ENCODE results near the gene STXBP2. TPM values are rescaled to one million over a fixed set of nuclear protein-coding genes. Genes with fewer than 3 reads are reported as not detected.

Gene STXBP2
- total RNA-seq, 1 donor from 2014 or later, result 83.4 TPM

DNA sequence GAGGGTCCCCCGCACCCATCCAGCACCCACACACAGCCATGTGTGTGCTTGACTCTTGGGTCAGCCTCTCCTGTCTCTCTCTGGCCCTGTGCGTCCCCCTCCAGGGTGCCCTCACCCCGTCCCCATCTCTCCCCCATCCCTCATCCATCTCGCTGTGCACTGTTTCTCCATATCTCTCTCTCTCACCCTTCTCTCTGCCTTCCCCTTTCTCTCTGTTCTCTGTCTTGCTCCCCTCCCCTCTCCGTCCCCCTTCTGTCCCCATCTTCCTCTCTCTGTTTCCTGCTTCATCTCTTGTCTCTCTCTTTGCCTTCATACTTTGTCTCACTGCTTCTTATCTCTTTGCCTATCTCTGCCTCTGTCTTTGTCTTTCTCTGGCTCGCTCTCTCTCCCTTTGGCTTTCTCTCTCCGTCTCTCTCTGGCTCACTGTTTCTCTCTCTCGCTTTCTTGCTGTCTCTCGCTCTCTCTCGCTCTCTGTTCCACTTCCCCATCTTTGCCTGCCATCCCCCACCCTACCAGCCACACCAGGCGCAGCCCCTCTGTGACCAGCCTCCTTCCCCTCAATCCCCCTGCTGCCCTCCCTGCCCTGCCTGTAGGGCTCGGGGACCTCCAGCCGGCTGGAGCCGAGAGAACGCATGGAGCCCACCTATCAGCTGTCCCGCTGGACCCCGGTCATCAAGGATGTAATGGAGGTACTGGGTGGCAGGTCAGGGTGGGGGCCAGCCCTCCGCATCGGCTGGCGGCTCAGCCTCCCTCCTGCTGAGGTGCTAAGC, 8.9 kb downstream of the STXBP2 start:
- no peak for DNase-seq
- Mint-ChIP-seq H3K36me3 (ENCODE audit: low read depth) (peaks cover 29% of the 10 kb centered on the region), H3K4me1 (no peaks in the 10 kb centered on the region), H3K27me3 (peaks cover 2% of the 10 kb centered on the region), H3K4me3 (no peak overlapping the region), H3K27ac (no peak overlapping the region), H3K9me3 (no peaks in the 10 kb centered on the region)
- intact Hi-C loops (cut with micrococcal nuclease), result no loop called here

DNA sequence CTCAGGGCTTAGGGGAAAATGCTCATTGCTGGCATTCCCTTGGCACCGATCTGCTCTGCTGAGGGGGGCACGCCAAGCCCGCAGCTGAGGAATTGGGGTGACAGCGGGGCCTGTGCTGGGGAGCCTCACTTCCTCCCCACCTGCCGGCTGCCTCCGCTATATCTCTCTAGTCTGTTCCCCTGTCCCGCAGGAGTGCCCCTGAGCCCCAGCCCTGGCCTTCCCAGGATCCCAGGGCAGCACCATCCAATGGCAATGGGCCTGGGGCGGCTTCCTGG, 9.5 kb downstream of the STXBP2 start:
- peaks cover 2% of the 10 kb centered on the region for H3K27me3 Mint-ChIP-seq
- no peak overlapping the region for H3K27ac Mint-ChIP-seq
- DNase-seq, result no peak
- intact Hi-C loops (cut with micrococcal nuclease), result no loop called here
- peaks cover 29% of the 10 kb centered on the region for H3K36me3 Mint-ChIP-seq (ENCODE audit: low read depth)
- H3K4me1 Mint-ChIP-seq, result no peaks in the 10 kb centered on the region
- no peak overlapping the region for H3K4me3 Mint-ChIP-seq
- H3K9me3 Mint-ChIP-seq, result no peaks in the 10 kb centered on the region

DNA sequence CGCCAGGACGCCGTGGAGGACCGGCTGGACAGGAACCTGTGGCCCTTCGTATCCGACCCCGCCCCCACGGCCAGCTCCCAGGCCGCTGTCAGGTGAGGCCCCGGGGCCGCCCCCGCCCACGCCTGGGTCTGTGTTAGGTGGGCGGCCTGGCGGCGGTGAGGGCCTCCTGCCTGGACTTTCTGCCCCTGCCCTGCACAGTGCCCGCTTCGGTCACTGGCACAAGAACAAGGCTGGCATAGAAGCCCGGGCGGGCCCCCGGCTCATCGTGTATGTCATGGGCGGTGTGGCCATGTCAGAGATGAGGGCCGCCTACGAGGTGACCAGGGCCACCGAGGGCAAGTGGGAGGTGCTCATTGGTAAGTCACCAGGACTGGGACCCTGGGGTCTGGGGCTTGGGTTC, 10.2 kb downstream of the STXBP2 start:
- Mint-ChIP-seq H3K4me3 (no peak overlapping the region), H3K27me3 (peaks cover 2% of the 10 kb centered on the region), H3K27ac (no peak overlapping the region), H3K9me3 (no peaks in the 10 kb centered on the region), H3K36me3 (ENCODE audit: low read depth) (peaks cover 29% of the 10 kb centered on the region), H3K4me1 (peaks cover 3% of the 10 kb centered on the region)
- no peak for DNase-seq
- intact Hi-C loops (cut with micrococcal nuclease), result no loop called here

DNA sequence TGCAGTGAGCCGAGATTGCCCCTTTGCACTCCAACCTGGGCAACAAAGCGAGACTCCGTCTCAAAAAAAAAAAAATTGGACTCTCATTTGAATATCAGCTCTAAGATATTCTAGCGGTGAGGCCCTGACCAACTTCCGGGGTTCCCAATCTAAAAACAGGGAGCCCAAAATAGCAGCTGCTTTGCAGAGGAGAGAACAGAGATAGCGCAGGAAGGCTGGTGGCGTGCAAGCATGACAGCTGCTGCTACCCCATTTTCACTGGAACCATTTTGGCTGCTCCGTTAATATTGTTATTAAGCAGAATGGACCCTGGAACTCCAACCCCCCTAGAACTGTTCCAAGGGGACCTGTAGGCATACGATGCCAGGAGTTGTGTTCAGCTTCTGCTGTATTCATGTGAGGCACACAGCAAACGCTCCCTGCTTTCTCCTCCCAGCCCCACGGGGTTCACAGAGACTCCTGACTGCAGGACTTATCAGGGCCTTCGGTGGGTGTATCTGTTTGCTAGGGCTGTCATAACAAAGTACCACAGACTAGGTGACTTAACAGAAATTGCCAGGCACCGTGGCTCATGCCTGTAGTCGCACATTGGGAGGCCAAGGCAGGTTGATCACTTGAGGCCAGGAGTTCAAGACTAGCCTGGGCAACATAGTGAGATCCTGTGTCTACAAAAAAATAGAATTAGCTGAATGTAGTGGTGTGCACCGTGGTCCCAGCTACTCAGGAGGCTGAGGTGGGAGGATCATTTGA, 11.5 kb downstream of the STXBP2 start:
- Mint-ChIP-seq H3K4me1 (peaks cover 10% of the 10 kb centered on the region), H3K36me3 (ENCODE audit: low read depth) (peaks cover 18% of the 10 kb centered on the region), H3K27ac (no peak overlapping the region), H3K9me3 (no peaks in the 10 kb centered on the region), H3K4me3 (no peak overlapping the region), H3K27me3 (peaks cover 2% of the 10 kb centered on the region)
- DNase-seq, result no peak
- intact Hi-C loops (cut with micrococcal nuclease), result no loop called here

DNA sequence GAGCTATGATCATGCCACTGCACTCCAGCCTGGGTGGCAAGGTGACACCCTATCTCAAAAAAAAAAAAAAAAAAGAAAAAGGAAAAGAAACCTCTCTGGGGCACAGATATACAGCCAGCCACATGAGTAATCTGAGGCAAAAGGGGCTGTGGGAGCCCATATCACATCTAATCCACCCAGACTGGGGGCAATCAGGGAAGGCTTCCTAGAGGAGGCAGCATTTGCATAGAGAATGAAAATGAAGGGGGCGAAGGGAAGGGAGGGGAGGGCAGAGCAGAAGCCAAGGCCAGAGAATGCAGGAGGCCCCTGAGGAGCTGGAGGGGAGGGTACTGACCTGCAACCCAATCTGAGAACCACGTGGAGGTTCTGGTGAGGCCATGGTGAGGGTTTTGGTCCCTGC, 13.2 kb downstream of the STXBP2 start:
- peaks cover 10% of the 10 kb centered on the region for H3K4me1 Mint-ChIP-seq
- no peak overlapping the region for H3K27ac Mint-ChIP-seq
- H3K36me3 Mint-ChIP-seq (ENCODE audit: low read depth), result peaks cover 12% of the 10 kb centered on the region
- H3K4me3 Mint-ChIP-seq, result no peak overlapping the region
- no peak for DNase-seq
- no peaks in the 10 kb centered on the region for H3K9me3 Mint-ChIP-seq
- intact Hi-C loops (cut with micrococcal nuclease), result no loop called here
- H3K27me3 Mint-ChIP-seq, result peaks cover 2% of the 10 kb centered on the region

DNA sequence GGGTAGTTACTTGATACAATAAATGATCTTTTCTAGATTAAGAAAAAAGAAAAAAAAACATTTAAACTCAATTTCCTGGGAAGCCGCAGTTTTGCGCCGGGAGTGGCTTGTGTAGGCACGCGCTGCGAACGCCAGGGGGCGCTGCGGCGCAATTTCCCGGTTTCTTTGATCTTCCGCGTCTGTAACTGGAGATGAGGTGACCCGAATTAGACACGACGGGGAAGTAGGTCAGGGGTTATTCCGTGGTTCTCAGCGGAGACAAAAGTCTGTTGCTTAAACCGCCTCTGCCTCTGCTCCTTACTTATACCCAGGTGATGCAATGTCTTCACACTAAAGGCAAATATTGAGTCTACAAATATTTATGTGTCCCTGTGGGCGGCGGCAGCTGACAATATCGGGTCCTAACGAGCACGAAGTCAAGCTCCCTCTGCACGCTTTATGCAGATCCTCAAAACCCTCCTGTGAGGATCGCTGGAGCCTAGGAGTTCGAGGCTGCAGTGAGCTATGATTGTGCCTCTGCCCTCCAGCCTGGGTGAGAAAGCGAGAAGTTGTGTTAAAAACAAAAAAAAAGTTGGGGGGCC, 15.2 kb downstream of the STXBP2 start:
- peak; percentile 96 for DNase-seq
- Mint-ChIP-seq H3K4me1 (peaks cover 14% of the 10 kb centered on the region), H3K27me3 (peaks cover 2% of the 10 kb centered on the region), H3K27ac (peak overlapping the region; percentile 80), H3K9me3 (no peaks in the 10 kb centered on the region), H3K36me3 (ENCODE audit: low read depth) (peaks cover 5% of the 10 kb centered on the region), H3K4me3 (peak overlapping the region; percentile 71)
- intact Hi-C loops (cut with micrococcal nuclease), result loop anchor here (1.0 kb wide), 2 partner anchors 29 to 147 kb away; no protein-coding TSS in a partner anchor

DNA sequence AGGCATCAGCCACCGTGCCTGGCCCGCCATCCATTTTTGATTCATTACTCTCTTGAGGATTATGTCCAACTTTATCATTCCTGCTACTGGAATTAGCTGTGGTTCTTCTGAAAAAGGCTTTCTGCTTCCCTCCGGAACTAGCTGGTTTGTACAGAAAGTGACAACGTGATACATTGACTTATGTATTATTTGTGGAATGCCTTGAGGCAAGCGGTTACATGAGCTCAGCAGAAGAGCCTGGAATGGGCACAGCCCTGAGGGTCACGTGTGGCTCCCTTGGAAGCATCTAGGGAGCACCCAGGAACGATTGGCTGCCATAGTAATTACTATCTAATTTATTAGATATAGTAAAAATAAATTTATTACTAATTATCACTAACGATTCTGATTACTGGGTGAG, 17.5 kb downstream of the STXBP2 start:
- H3K4me1 Mint-ChIP-seq, result peaks cover 22% of the 10 kb centered on the region
- intact Hi-C loops (cut with micrococcal nuclease), result no loop called here
- no peak overlapping the region for H3K27ac Mint-ChIP-seq
- H3K9me3 Mint-ChIP-seq, result no peaks in the 10 kb centered on the region
- peaks cover 2% of the 10 kb centered on the region for H3K27me3 Mint-ChIP-seq
- H3K36me3 Mint-ChIP-seq (ENCODE audit: low read depth), result no peaks in the 10 kb centered on the region
- no peak overlapping the region for H3K4me3 Mint-ChIP-seq
- DNase-seq, result no peak

DNA sequence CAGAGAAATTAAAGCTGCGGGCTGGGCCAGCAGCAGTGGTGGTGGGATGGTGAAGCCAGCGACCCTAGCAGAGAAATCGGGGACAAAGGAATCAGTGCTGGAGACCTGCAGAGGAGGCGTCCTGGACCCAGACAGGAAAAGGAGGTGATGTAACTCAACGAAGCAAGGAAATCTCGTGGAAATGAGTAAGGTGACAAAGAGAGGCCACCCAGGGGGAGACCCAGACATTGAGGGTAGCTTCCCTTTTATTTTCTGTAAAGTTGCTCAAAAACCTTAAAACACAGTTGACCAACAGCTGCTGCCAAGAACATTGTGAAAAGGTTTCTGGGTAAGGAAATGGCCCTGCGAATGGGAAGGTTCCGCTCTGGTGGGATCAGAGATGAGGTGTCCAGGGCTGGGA, 18.7 kb downstream of the STXBP2 start:
- Mint-ChIP-seq H3K4me1 (peaks cover 22% of the 10 kb centered on the region), H3K36me3 (ENCODE audit: low read depth) (no peaks in the 10 kb centered on the region), H3K9me3 (no peaks in the 10 kb centered on the region), H3K27me3 (no peaks in the 10 kb centered on the region), H3K27ac (no peak overlapping the region), H3K4me3 (no peak overlapping the region)
- intact Hi-C loops (cut with micrococcal nuclease), result no loop called here
- no peak for DNase-seq

DNA sequence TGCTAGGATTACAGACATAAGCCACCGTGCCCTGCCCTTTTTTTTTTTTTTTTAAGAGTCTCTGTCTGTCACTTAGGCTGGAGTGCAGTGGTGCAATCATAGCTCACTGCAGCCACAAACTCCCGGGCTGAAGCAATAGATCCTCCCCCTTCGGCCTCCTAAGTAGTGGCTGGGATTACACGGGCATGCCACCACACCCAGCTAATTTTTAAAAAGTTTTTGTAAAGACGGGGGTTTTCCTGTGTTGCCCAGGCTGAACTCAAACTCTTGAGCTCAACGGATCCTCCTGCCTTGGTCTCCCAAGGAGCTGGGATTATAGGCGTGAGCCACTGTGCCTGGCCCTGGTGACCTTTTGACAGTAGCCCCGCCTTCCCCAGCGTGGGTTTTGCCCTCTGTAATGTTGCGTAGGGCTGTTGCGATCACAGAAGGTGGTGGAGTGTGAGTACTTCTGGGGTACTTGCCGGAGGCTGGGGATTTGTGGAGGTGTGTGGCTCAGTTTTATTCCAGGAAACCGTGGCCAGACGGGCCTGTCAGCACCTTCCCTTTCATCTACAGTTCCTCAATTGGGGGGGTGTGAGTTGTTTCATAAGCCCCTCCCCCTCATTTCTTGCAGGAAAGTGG, 20.3 kb downstream of the STXBP2 start:
- H3K27me3 Mint-ChIP-seq, result no peaks in the 10 kb centered on the region
- no peaks in the 10 kb centered on the region for H3K9me3 Mint-ChIP-seq
- no peak overlapping the region for H3K4me3 Mint-ChIP-seq
- peak overlapping the region; percentile 56 for H3K27ac Mint-ChIP-seq
- no peaks in the 10 kb centered on the region for H3K36me3 Mint-ChIP-seq (ENCODE audit: low read depth)
- H3K4me1 Mint-ChIP-seq, result peaks cover 18% of the 10 kb centered on the region
- peak; percentile 70 for DNase-seq
- intact Hi-C loops (cut with micrococcal nuclease), result no loop called here

DNA sequence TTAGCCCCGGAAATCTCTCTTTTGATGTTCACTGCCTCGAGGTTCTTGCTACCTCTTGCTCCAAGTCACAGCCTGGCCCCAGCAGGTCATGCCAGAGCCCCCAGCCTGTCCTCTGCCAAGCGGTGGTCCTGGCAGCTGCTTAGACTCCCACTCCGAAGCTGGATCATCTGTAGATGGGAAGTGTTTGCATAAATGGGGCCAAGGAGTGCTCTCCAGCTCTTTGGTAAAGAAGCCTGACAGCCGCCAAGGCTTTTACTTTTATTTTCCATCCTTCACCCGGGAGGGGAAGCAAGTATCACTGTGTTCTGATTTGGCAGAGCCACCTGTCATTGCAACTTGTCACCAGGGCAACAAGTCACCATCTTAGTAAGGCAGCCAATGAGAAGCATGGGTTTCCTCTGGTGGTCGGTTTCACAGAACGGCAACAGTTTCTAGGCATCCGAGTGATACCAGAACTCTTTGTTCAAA, 21.3 kb downstream of the STXBP2 start:
- Mint-ChIP-seq H3K4me1 (peaks cover 12% of the 10 kb centered on the region), H3K9me3 (no peaks in the 10 kb centered on the region), H3K27me3 (no peaks in the 10 kb centered on the region), H3K27ac (peak overlapping the region; percentile 71), H3K36me3 (ENCODE audit: low read depth) (no peaks in the 10 kb centered on the region), H3K4me3 (peak overlapping the region; percentile 64)
- DNase-seq, result peak; percentile 88
- intact Hi-C loops (cut with micrococcal nuclease), result no loop called here

DNA sequence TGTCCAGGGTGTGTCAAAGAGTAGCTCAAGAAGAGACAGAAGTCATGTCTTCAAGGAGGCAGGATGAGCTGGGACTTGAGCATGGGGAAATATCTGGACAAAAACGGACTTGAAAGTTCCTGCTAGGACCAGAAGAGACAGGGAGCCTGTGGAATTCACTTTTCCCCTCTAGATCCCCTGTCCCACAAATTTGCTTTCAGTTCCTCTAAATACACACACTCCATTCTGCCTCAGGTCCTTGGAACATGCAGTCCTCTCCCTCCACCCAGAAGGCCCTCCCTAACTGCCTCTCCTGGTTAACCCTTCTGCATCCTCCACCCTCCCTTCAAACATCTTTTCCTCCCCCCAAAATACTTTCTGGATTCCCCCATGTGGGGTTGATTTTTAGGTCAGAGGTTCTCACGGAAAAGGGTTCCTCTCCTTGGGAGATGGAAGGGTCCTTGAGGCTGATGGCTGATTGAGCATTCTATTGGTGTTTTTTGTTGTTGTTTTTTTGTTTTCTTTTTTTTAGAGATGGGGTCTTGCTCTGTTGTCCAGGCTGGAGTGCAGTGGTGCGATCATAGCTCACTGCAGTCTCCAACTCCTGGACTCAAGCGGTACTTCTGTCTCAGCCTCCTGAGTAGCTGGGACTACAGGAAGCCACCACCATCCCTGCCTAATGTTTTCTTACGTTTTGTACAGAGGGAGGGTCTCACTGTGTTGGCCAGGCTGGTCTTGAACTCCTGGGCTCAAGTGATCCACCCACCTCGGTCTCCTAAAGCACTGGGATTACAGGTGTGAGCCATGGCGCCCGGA, 25.0 kb downstream of the STXBP2 start:
- Mint-ChIP-seq H3K4me1 (peaks cover 10% of the 10 kb centered on the region), H3K27me3 (peaks cover 4% of the 10 kb centered on the region), H3K4me3 (no peak overlapping the region), H3K9me3 (no peaks in the 10 kb centered on the region), H3K27ac (no peak overlapping the region), H3K36me3 (ENCODE audit: low read depth) (no peaks in the 10 kb centered on the region)
- DNase-seq, result no peak
- intact Hi-C loops (cut with micrococcal nuclease), result no loop called here

DNA sequence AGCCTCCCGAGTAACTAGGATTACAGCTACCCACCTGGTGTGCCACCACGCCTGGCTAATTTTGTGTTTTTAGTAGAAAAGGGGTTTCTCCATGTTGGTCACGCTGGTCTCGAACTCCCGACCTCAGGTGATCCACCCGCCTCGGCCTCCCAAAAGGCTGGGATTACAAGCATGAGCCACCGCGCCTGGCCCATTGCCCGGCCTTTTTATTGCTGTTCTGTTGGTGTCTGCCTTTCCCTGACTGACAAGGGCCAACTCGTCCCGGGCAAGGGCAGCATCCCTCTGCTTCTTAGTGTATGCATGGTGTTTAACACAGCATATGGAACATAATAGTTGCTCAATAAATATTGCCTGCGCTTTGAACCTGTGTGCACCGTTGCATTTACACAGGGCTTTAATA, 25.7 kb downstream of the STXBP2 start:
- no peaks in the 10 kb centered on the region for H3K36me3 Mint-ChIP-seq (ENCODE audit: low read depth)
- intact Hi-C loops (cut with micrococcal nuclease), result no loop called here
- H3K9me3 Mint-ChIP-seq, result no peaks in the 10 kb centered on the region
- H3K4me1 Mint-ChIP-seq, result peaks cover 5% of the 10 kb centered on the region
- no peak overlapping the region for H3K4me3 Mint-ChIP-seq
- H3K27me3 Mint-ChIP-seq, result peaks cover 6% of the 10 kb centered on the region
- no peak overlapping the region for H3K27ac Mint-ChIP-seq
- DNase-seq, result no peak

DNA sequence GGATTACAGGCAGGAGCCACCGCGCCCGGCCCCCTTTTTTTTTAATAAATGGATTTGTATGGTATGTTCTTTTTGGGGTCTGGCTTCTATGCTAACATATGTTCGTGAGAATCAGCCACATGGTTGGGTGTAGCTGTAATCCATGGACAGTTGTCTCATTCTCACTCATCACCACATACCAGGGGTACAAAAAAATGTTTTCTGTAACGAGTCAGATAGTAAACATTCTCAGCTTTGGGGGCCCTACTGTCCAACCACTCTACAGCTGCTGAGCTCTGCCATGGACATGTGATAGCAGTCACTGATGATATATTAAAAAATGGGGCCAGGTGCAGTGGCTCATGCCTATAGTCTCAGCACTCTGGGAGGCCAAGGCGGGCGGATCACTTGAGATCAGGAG, 26.8 kb downstream of the STXBP2 start:
- H3K36me3 Mint-ChIP-seq (ENCODE audit: low read depth), result no peaks in the 10 kb centered on the region
- peaks cover 6% of the 10 kb centered on the region for H3K27me3 Mint-ChIP-seq
- no peaks in the 10 kb centered on the region for H3K4me1 Mint-ChIP-seq
- H3K9me3 Mint-ChIP-seq, result no peaks in the 10 kb centered on the region
- no peak overlapping the region for H3K4me3 Mint-ChIP-seq
- DNase-seq, result no peak
- no peak overlapping the region for H3K27ac Mint-ChIP-seq
- intact Hi-C loops (cut with micrococcal nuclease), result no loop called here
